HS-27A (cell line): ENCODE measurements around the gene MAPRE3.
"Not testable (repeated sequence)": the region's sequence is repeated elsewhere in the genome, so short reads cannot be mapped to it uniquely, and the experiment has no call there.

Source experiments
- DNase-seq: peaks from one replicate; pipeline ENCODE4 v3.0.0-alpha.2; 2012; ENCODE audit warnings: low read depth, missing footprints

Gene MAPRE3

GRCh38 chr2:26970244-26970927, at the start of gene MAPRE3:
TSS of gene MAPRE3 (plus strand) at chr2:26970637. CDS start at chr2:27022219, 51,582 bp downstream.
- no peak for DNase-seq

GRCh38 chr2:26921323-26921722, 49.1 kb upstream of the MAPRE3 start:
- DNase-seq, result no peak

- DNase-seq, result no peak
These were observed 47.8 kb upstream of the MAPRE3 start for GRCh38 chr2:26922405-26923188.

- not testable (repeated sequence) for DNase-seq
These were observed 47.3 kb upstream of the MAPRE3 start for GRCh38 chr2:26923189-26923466.

GRCh38 chr2:26924731-26925099, 45.7 kb upstream of the MAPRE3 start:
- DNase-seq, result no peak

- no peak for DNase-seq
These were observed 45.2 kb upstream of the MAPRE3 start for GRCh38 chr2:26925100-26925791.

GRCh38 chr2:26927221-26927620, 43.2 kb upstream of the MAPRE3 start:
- no peak for DNase-seq

GRCh38 chr2:26932974-26933373, 37.5 kb upstream of the MAPRE3 start:
- no peak for DNase-seq

- no peak for DNase-seq
These were observed 36.8 kb upstream of the MAPRE3 start for GRCh38 chr2:26933431-26934334.

- DNase-seq, result no peak
These were observed 36.1 kb upstream of the MAPRE3 start for GRCh38 chr2:26934335-26934724.

GRCh38 chr2:26934985-26935384, 35.5 kb upstream of the MAPRE3 start:
- no peak for DNase-seq

GRCh38 chr2:26936855-26937254, 33.6 kb upstream of the MAPRE3 start:
- no peak for DNase-seq

GRCh38 chr2:26938399-26939118, 31.9 kb upstream of the MAPRE3 start:
- no peak for DNase-seq

GRCh38 chr2:26940001-26940400, 30.4 kb upstream of the MAPRE3 start:
- no peak for DNase-seq

GRCh38 chr2:26941486-26941885, 29.0 kb upstream of the MAPRE3 start:
- no peak for DNase-seq

- DNase-seq, result no peak
These were observed 27.7 kb upstream of the MAPRE3 start for GRCh38 chr2:26942543-26943295.

- no peak for DNase-seq
These were observed 24.3 kb upstream of the MAPRE3 start for GRCh38 chr2:26945991-26946750.

- DNase-seq, result no peak
These were observed 23.3 kb upstream of the MAPRE3 start for GRCh38 chr2:26946841-26947784.

GRCh38 chr2:26948800-26949199, 21.6 kb upstream of the MAPRE3 start:
- no peak for DNase-seq
